Osteoblast (primary cell): Measurements from ENCODE around the gene HEPACAM2. TPM values are rescaled to one million over a fixed set of nuclear protein-coding genes. Genes with fewer than 3 reads are reported as not detected.

ENCODE experiments used
- DNase-seq: peaks from one replicate; pipeline ENCODE4 v3.0.0; 2011; ENCODE audit warnings: low spot score, mixed read lengths; ENCODE audit not compliant: insufficient read length; ENCODE audit errors: missing footprints
- H2AFZ ChIP-seq: 2 replicates; pipeline ENCODE4 v1.6.0; 2011; ENCODE audit warnings: mild to moderate bottlenecking, low read length
- H3K27ac ChIP-seq: 2 replicates; pipeline ENCODE4 v1.5.1; 2011; ENCODE audit warnings: mild to moderate bottlenecking, low read depth, low read length, moderate library complexity
- H3K27me3 ChIP-seq: 2 replicates; pipeline ENCODE4 v1.6.0; 2012; ENCODE audit warnings: mild to moderate bottlenecking, control low read depth, inconsistent platforms, low read length, moderate library complexity; ENCODE audit not compliant: insufficient read depth
- H3K36me3 ChIP-seq: 2 replicates; pipeline ENCODE4 v1.5.1; 2011; ENCODE audit warnings: mild to moderate bottlenecking, low read length, control low read depth, moderate library complexity; ENCODE audit not compliant: insufficient read depth
- H3K4me1 ChIP-seq: 2 replicates; pipeline ENCODE4 v1.5.1; 2011; ENCODE audit warnings: mild to moderate bottlenecking, low read length, control low read depth, moderate library complexity; ENCODE audit not compliant: insufficient read depth
- H3K4me2 ChIP-seq: 2 replicates; pipeline ENCODE4 v1.6.0; 2011; ENCODE audit warnings: mild to moderate bottlenecking, low read length; ENCODE audit not compliant: insufficient read depth
- H3K4me3 ChIP-seq: fragments of 200-600 bp; sonication (generic); 3 replicates; pipeline ENCODE4 v1.5.1; 2012; ENCODE audit warnings: mild to moderate bottlenecking, low read length, inconsistent platforms; ENCODE audit not compliant: insufficient read depth
- H3K79me2 ChIP-seq: 2 replicates; pipeline ENCODE4 v1.6.0; 2012; ENCODE audit warnings: mild to moderate bottlenecking, low read length, control low read depth, inconsistent platforms; ENCODE audit not compliant: insufficient read depth
- H3K9me3 ChIP-seq: 2 replicates; pipeline ENCODE4 v1.5.1; 2011; ENCODE audit warnings: low read depth, low read length, control low read depth
- H4K20me1 ChIP-seq: 2 replicates; pipeline ENCODE4 v1.6.0; 2012; ENCODE audit warnings: mild to moderate bottlenecking, low read length, control low read depth; ENCODE audit not compliant: insufficient read depth
- total RNA-seq: library from RNA; depleted of rRNA; stranded (reverse); fragments of >200 nt; gene quantifications from 2 replicates; pipeline ENCODE4 v1.2.3, GENCODE V29; 2012
- TF ChIP-seq, protein P1 (sequence below): IDR thresholded peaks from 2 replicates; pipeline ENCODE4 v1.5.1; 2011; ENCODE audit warnings: mild to moderate bottlenecking, low read depth, low read length, moderate library complexity; ENCODE audit errors: extremely low read depth

Gene HEPACAM2
- total RNA-seq, 1 donor = under 0.01 TPM

DNA sequence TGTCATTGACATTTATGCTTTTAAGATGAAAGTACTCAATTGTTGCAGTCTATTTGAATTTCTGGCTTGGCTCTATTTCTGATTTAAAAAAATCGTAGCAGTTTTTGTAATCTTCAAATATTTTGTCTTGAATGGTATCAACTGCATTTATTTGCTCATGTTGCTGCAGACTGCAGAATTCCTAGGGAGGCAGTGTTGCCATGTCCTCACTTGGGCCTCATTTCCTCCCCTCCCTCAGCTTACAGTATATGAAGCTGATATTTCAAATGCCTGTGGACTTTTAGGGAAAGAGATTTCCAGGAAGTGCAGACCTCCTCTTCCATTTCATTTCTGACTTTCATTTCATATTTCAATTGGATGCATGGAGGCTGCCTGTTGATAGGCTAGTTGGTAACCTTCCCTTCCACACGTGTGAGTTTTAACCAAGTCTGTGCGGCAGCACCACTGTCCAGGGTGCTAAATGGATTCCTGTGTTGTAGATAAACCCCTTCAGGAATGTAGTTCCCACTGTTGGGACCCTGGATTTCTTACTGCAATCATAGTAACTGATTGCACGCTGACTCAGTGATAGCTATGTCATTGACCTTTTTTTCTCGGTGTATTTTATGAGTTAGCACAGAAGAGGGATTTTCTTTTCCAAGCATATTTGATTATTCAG lies 23.4 kb upstream of the HEPACAM2 start:
- Histone ChIP-seq H3K36me3 (no peaks in the 10 kb centered on the region), H4K20me1 (peaks cover 16% of the 10 kb centered on the region), H3K4me2 (no peak overlapping the region), H3K27me3 (no peaks in the 10 kb centered on the region), H2AFZ (no peak overlapping the region), H3K9me3 (no peaks in the 10 kb centered on the region), H3K4me1 (peaks cover 10% of the 10 kb centered on the region), H3K4me3 (no peak overlapping the region), H3K79me2 (peaks cover 6% of the 10 kb centered on the region), H3K27ac (no peak overlapping the region)
- no peak for DNase-seq
- TF ChIP-seq, protein P1, sequence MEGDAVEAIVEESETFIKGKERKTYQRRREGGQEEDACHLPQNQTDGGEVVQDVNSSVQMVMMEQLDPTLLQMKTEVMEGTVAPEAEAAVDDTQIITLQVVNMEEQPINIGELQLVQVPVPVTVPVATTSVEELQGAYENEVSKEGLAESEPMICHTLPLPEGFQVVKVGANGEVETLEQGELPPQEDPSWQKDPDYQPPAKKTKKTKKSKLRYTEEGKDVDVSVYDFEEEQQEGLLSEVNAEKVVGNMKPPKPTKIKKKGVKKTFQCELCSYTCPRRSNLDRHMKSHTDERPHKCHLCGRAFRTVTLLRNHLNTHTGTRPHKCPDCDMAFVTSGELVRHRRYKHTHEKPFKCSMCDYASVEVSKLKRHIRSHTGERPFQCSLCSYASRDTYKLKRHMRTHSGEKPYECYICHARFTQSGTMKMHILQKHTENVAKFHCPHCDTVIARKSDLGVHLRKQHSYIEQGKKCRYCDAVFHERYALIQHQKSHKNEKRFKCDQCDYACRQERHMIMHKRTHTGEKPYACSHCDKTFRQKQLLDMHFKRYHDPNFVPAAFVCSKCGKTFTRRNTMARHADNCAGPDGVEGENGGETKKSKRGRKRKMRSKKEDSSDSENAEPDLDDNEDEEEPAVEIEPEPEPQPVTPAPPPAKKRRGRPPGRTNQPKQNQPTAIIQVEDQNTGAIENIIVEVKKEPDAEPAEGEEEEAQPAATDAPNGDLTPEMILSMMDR = no peak

GRCh38 chr7:93245525-93246432 lies 19.5 kb upstream of the HEPACAM2 start:
- H4K20me1 ChIP-seq = peaks cover 16% of the 10 kb centered on the region
- H3K27ac ChIP-seq = no peak overlapping the region
- no peaks in the 10 kb centered on the region for H3K27me3 ChIP-seq
- peak overlapping the region; percentile 77 for H3K4me2 ChIP-seq
- H2AFZ ChIP-seq = peak overlapping the region; percentile 25
- no peaks in the 10 kb centered on the region for H3K36me3 ChIP-seq
- H3K79me2 ChIP-seq = peaks cover 6% of the 10 kb centered on the region
- no peaks in the 10 kb centered on the region for H3K9me3 ChIP-seq
- H3K4me3 ChIP-seq = peak overlapping the region; percentile 57
- H3K4me1 ChIP-seq = peaks cover 10% of the 10 kb centered on the region
- DNase-seq = no peak
- TF ChIP-seq, protein P1 = peak; percentile 61

DNA sequence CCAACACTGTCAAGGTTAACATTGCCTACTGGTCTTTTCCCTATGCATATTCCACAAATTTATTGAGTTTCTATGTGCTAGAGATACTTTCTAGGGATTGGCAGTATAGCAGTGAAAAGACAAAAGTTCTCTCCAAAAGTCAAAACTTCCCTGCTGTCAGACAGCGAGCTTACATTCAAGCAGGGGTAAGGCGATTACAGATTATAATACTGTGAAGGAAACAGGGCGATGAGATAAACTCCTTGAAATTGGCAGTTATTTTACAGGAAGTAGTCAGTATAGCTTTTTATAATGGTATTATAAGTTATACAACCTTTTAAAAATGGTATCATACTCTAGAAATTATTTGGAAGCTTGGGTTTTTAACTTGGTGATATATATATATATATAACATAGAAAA lies 15.8 kb upstream of the HEPACAM2 start:
- TF ChIP-seq, protein P1 = no peak
- no peak for DNase-seq
- Histone ChIP-seq H3K27ac (no peak overlapping the region), H3K27me3 (no peaks in the 10 kb centered on the region), H3K9me3 (no peaks in the 10 kb centered on the region), H3K4me3 (no peak overlapping the region), H3K4me2 (no peak overlapping the region), H2AFZ (no peak overlapping the region), H4K20me1 (peaks cover 8% of the 10 kb centered on the region), H3K36me3 (no peaks in the 10 kb centered on the region), H3K4me1 (peaks cover 6% of the 10 kb centered on the region), H3K79me2 (peaks cover 9% of the 10 kb centered on the region)

- no peaks in the 10 kb centered on the region for H4K20me1 ChIP-seq
- TF ChIP-seq, protein P1 = no peak
- H3K27me3 ChIP-seq = no peaks in the 10 kb centered on the region
- no peak for DNase-seq
- H3K36me3 ChIP-seq = no peaks in the 10 kb centered on the region
- no peak overlapping the region for H3K4me2 ChIP-seq
- H2AFZ ChIP-seq = no peak overlapping the region
- peaks cover 23% of the 10 kb centered on the region for H3K79me2 ChIP-seq
- no peak overlapping the region for H3K27ac ChIP-seq
- H3K4me1 ChIP-seq = no peaks in the 10 kb centered on the region
- no peaks in the 10 kb centered on the region for H3K9me3 ChIP-seq
- no peak overlapping the region for H3K4me3 ChIP-seq
These were observed 13.6 kb upstream of the HEPACAM2 start for GRCh38 chr7:93239824-93240223.
